Immature natural killer cell (primary cell): ENCODE measurements around the gene WDR70. TPM values are rescaled to one million over a fixed set of nuclear protein-coding genes. Genes with fewer than 3 reads are reported as not detected.
"Not testable (repeated sequence)": the region's sequence is repeated elsewhere in the genome, so short reads cannot be mapped to it uniquely, and the experiment has no call there.

Source experiments
- DNase-seq, 3 donors: peaks; one replicate each; pipeline ENCODE4 v3.0.0; 2022; ENCODE audit warnings: mixed read lengths in 1 of 3
- H3K27ac Mint-ChIP-seq, 6 donors: one replicate each; pipeline ENCODE4 v1.8.0; 2020; ENCODE audit warnings: mixed read lengths in 6 of 6, mild to moderate bottlenecking in 5 of 6, inconsistent platforms in 4 of 6, moderate library complexity in 3 of 6
- H3K27me3 Mint-ChIP-seq, 3 donors: one replicate each; pipeline ENCODE4 v1.8.0; 2020 to 2021; ENCODE audit warnings: low read depth in 3 of 3, mild to moderate bottlenecking in 3 of 3, mixed read lengths in 3 of 3, moderate library complexity in 3 of 3, inconsistent platforms in 1 of 3
- H3K36me3 Mint-ChIP-seq, 3 donors: one replicate each; pipeline ENCODE4 v1.8.0; 2020; ENCODE audit warnings: mixed read lengths in 3 of 3, inconsistent platforms in 2 of 3, mild to moderate bottlenecking in 2 of 3
- H3K4me1 Mint-ChIP-seq, 2 donors: one replicate each; pipeline ENCODE4 v1.8.0; 2020; ENCODE audit warnings: inconsistent platforms in 2 of 2, mild to moderate bottlenecking in 2 of 2, mixed read lengths in 2 of 2, moderate library complexity in 1 of 2
- H3K4me3 Mint-ChIP-seq, 5 donors: one replicate each; pipeline ENCODE4 v1.8.0; 2020; ENCODE audit warnings: mild to moderate bottlenecking in 5 of 5, mixed read lengths in 5 of 5, inconsistent platforms in 3 of 5, moderate library complexity in 3 of 5
- H3K9me3 Mint-ChIP-seq, 6 donors: one replicate each; pipeline ENCODE4 v1.8.0; 2020; ENCODE audit warnings: mild to moderate bottlenecking in 6 of 6, mixed read lengths in 6 of 6, inconsistent platforms in 4 of 6, moderate library complexity in 3 of 6
- polyA plus RNA-seq, 3 donors: library from polyadenylated mRNA; unstranded; fragments of 300-500 nt; fragmentation: Illumina TruSeq; gene quantifications; one replicate each; pipeline ENCODE4 v1.2.3, GENCODE V29; 2021

WDR70 gene
- polyA plus RNA-seq, 3 donors from 2014 or later = 18.4 to 20.0 (median 18.6) TPM

DNA sequence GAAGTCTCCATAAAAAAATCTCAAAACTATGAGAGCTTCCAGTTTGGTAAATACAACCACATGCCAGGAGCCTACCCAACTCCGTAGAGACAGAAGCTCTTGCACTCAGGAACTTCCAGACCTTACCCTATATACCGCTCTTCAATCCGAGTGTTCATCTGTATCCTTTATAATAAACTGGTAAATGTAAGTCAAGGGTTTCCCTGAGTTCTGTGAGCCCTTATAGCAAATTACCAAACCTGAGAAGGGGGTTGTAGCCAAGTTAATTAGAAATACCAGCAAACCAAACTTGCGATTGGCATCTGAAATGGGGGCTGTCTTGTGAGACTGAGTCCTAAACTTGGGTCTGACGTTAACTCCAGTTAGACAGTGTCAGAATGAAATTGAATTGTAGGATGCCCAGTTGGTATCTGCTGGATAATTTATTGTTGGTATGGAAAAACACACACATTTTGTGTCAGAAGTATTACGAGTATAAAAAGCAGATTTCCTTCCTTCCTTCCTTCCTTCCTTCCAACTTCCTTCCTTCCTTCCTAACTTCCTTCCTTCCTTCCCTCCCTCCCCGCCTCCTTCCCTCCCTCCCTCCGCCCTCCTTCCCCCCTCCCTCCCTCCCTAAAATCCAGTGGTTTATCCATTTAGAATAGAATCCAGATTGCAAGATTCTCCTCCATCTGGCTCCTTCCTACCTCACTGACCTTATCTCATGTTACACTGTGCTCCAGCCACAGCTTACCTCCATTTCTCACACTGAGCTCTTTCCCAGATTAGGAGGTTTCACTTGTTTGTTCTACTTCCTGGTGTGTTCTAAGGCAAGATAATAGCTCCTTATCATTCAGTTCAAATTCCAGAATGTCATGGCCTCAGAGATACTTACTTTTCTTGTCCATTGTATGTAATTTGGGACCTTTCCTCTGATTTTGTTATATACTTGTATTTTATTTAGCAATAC, 196.7 kb downstream of the WDR70 start:
- Mint-ChIP-seq H3K27me3 (no peaks in the 10 kb centered on the region), H3K4me1 (peaks cover 8 to 22% of the 10 kb centered on the region in 2 donors), H3K4me3 (no peak overlapping the region), H3K27ac (no peak overlapping the region), H3K36me3 (peaks cover 7 to 24% (median 8%) of the 10 kb centered on the region in 3 donors), H3K9me3 (no peaks in the 10 kb centered on the region)
- DNase-seq = no peak

DNA sequence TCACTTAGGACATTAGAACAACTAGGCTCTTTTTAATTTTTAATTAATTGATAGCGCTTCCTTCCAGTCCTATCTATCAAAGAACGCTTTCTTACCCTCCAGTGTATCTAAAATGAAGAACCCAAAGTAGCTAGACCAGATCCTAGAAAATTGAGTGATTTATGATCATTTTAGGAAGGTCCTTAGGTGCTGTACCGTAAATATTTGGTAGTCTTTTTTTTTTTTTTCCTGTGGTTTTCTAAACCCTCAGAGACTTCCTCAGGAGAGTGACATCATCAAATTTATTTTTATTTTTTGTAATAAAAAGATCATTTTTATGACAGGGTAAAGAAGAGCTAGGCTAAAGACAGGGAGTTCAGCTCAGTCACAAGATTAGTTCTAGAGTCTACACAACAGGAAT, 197.4 kb downstream of the WDR70 start:
- DNase-seq = no peak
- Mint-ChIP-seq H3K9me3 (no peaks in the 10 kb centered on the region), H3K4me3 (no peak overlapping the region), H3K36me3 (peaks cover 7 to 24% (median 8%) of the 10 kb centered on the region in 3 donors), H3K4me1 (peaks cover 8 to 22% of the 10 kb centered on the region in 2 donors), H3K27me3 (no peaks in the 10 kb centered on the region), H3K27ac (no peak overlapping the region)

DNA sequence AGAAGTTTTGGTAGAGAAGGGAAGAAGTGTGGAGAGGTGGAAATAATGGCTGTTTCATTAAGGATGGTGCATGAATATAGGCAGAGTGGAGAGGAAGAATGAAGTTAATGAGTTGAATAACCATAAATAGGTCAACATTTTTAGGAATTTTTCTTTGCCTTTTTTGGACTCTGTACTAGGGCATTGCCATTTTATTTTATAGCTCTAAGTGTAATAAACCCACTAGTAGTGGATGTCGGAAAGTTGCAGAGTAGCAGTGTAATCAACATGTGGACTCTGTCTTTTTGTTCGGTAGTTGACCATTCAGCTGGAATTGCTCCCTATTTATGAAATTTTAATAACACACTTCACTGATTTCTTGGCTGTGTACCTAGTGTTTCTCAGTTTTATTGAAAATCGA, 199.1 kb downstream of the WDR70 start:
- Mint-ChIP-seq H3K27ac (no peak overlapping the region), H3K27me3 (no peaks in the 10 kb centered on the region), H3K36me3 (peaks cover 1 to 16% (median 7%) of the 10 kb centered on the region in 3 donors), H3K9me3 (no peaks in the 10 kb centered on the region), H3K4me1 (peaks cover 8 to 22% of the 10 kb centered on the region in 2 donors), H3K4me3 (no peak overlapping the region)
- DNase-seq = no peak

DNA sequence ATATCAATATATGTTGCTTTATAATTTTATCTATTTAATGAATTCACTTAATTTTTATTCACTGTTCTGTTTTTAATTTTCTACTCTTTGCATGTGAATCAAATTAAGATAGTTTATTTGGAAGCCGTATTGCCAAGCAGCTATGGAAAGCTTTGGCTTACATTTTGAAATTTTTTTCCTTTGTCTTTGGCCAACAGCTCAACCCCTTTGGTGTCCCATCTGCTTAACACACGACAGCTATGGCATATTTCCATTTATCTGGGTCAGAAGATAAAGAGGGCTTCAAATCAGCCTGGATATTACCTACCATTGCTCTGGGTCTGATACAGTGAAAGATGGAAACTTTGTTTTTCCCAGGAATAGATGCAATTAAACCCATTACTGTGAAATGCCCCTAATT, 201.0 kb downstream of the WDR70 start:
- Mint-ChIP-seq H3K27ac (no peak overlapping the region), H3K4me3 (no peak overlapping the region), H3K27me3 (no peaks in the 10 kb centered on the region), H3K36me3 (peaks cover 0 to 4% (median 3%) of the 10 kb centered on the region in 3 donors), H3K4me1 (peaks cover 5 to 16% of the 10 kb centered on the region in 2 donors), H3K9me3 (no peaks in the 10 kb centered on the region)
- no peak for DNase-seq

DNA sequence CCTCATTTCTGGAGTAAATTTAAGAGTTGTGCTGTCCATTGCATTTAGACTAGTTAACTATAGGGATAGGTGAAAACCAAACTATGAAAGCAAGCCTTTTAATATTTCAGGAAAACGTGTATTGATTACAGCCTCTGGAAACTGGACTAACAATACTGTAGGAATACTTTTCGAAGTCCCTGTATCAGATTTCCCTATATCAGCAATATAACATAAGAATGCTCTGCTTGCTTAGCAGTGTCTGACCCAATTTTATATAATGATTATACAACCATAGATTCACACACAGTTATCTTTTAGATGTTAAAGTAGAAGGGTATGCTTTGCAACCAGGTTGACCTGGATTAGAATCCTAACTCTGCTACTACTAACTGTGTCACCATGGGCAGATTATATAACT, 203.1 kb downstream of the WDR70 start:
- no peak overlapping the region for H3K4me3 Mint-ChIP-seq
- H3K27me3 Mint-ChIP-seq = no peaks in the 10 kb centered on the region
- no peaks in the 10 kb centered on the region for H3K4me1 Mint-ChIP-seq
- peaks cover 0 to 4% (median 3%) of the 10 kb centered on the region in 3 donors for H3K36me3 Mint-ChIP-seq
- H3K9me3 Mint-ChIP-seq = no peaks in the 10 kb centered on the region
- no peak for DNase-seq
- H3K27ac Mint-ChIP-seq = no peak overlapping the region

DNA sequence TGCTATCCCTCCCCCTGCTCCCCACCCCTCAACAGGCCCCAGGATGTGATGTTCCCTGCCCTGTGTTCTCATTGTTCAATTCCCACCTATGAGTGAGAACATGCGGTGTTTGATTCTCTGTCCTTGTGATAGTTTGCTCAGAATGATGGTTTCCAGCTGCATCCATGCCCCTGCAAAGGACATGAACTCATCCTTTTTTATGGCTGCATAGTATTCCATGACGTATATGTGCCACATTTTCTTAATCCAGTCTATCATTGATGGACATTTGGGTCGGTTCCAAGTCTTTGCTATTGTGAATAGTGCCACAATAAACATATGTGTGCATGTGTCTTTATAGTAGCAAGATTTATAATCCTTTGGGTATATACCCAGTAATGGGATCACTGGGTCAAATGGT, 214.2 kb downstream of the WDR70 start:
- not testable (repeated sequence) for H3K4me1 Mint-ChIP-seq, H3K27ac Mint-ChIP-seq, H3K9me3 Mint-ChIP-seq, H3K4me3 Mint-ChIP-seq, DNase-seq, H3K27me3 Mint-ChIP-seq
- H3K36me3 Mint-ChIP-seq = peaks cover 10 to 18% (median 15%) of the 10 kb centered on the region in 3 donors

DNA sequence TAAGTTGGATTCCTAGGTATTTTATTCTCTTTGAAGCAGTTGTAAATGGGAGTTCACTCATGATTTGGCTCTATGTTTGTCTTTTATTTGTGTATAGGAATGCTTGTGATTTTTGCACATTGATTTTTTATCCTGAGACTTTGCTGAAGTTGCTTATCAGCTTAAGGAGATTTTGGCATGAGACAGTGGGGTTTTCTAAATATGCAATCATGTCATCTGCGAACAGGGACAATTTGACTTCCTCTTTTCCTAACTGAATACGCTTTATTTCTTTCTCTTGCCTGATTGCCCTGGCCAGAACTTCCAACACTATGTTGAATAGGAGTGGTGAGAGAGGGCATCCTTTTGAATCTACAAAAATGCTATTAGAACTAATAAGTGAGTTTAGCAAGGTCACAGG, 215.7 kb downstream of the WDR70 start:
- H3K27me3 Mint-ChIP-seq, H3K4me3 Mint-ChIP-seq, H3K27ac Mint-ChIP-seq, DNase-seq, H3K4me1 Mint-ChIP-seq, H3K9me3 Mint-ChIP-seq: not testable (repeated sequence)
- H3K36me3 Mint-ChIP-seq = peaks cover 13 to 24% (median 18%) of the 10 kb centered on the region in 3 donors

DNA sequence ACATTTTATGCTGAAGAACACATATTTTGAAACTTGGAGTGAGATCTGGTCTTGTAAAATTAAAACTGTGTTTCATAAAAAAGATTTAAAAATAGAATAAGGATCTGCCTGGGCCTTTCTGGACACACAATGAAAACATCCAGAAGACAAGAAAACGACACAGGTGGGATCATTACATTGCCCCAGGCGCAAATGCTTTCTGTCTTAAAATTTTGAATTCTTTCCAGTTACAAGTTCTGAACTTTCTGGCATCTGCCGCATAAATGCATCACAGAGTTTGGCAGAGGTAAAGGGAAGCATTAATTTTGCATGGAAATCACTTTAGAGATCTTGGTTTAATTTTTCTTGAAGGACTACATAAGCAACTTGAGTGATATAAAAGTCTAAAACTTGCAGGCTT, 219.6 kb downstream of the WDR70 start:
- Mint-ChIP-seq H3K36me3 (peaks cover 13 to 24% (median 24%) of the 10 kb centered on the region in 3 donors), H3K27me3 (no peaks in the 10 kb centered on the region), H3K9me3 (peaks cover 5 to 11% (median 9%) of the 10 kb centered on the region in 6 donors), H3K4me1 (peaks cover 2 to 9% of the 10 kb centered on the region in 2 donors), H3K27ac (no peak overlapping the region), H3K4me3 (no peak overlapping the region)
- no peak for DNase-seq

DNA sequence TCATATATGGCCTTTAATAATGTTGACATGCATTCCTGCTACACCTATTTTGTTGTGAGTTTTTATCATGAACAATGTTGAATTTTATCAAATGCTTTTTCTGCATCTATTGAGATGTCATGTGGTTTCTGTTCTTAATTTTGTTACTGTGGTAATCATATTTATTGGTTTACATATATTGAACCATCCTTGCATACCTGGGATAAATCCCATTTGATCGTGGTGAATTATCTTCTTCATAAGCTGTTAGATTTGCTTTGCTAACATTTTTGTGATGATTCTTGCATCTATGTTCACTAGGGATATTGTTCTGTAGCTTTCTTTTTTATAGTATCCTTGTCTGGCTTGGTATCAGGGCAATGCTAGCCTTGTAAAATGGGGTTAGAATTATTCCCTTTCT, 222.0 kb downstream of the WDR70 start:
- Mint-ChIP-seq H3K4me1 (peaks cover 2 to 11% of the 10 kb centered on the region in 2 donors), H3K36me3 (peaks cover 15 to 32% (median 31%) of the 10 kb centered on the region in 3 donors), H3K9me3 (peaks cover 5 to 11% (median 9%) of the 10 kb centered on the region in 6 donors), H3K4me3 (no peak overlapping the region), H3K27me3 (no peaks in the 10 kb centered on the region), H3K27ac (no peak overlapping the region)
- DNase-seq = no peak

DNA sequence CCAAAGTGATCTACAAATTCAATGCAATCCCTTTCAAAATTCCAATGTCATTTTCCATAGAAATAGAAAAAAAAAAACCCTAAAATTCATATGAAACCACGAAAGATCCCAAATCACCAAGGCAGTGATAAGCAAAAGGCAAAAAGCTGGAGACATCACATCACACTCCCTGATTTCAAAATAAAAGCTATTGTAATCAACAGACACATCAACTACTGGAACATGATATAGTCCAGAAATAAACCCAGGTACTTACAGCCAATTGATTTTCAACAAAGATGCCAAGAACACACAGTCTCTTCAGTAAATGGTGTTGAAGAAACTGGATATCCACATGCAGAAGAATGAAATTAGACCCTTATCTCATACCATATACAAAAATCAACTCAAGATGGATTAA, 224.0 kb downstream of the WDR70 start:
- peaks cover 5 to 11% (median 9%) of the 10 kb centered on the region in 6 donors for H3K9me3 Mint-ChIP-seq
- no peak for DNase-seq
- H3K27me3 Mint-ChIP-seq = no peaks in the 10 kb centered on the region
- H3K4me3 Mint-ChIP-seq = no peak overlapping the region
- H3K27ac Mint-ChIP-seq = peak overlapping the region in 1 of 6 donors; percentile 62
- H3K4me1 Mint-ChIP-seq = peaks cover 2 to 11% of the 10 kb centered on the region in 2 donors
- H3K36me3 Mint-ChIP-seq = peaks cover 15 to 31% (median 31%) of the 10 kb centered on the region in 3 donors

DNA sequence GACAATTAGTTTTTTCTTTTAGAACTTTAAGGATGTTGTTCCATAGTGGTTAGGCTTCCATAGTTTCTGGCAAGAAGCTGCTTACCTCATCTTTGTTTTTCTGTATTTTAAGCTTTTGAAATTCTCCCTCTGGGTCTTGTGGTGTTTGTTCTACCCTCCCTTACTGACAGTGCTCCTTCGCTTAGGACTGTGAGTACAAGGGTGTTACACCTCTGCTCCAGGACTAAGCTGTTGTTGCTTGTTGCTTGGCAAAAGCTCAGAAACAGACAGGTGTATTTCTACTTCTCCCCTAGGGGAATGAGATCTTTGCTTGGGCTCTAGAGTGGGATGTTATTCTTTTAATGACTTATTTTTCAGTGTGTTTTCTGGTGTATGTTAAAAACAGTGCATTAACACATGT, 225.2 kb downstream of the WDR70 start:
- Mint-ChIP-seq H3K9me3 (peaks cover 5 to 11% (median 9%) of the 10 kb centered on the region in 6 donors), H3K27ac (no peak overlapping the region), H3K4me3 (no peak overlapping the region)

DNA sequence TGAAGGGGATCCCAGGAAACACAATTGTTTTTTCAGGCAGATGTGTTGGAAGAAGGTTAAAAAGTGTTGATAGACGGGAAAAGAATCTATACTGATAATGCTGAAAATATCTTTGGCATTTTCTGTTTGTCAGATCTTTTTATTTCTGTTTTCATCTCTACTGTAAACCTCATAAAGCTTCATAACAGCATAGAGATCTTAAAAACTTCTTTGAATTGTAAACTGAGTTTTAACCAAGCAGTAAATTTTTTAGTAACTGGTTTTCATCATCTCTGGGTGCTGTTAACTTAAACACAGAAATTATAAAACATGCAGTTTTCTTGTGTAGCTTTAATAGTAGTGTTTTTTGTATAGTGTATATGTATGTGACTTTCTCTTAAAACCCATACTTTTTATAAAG, 227.0 kb downstream of the WDR70 start:
- Mint-ChIP-seq H3K4me3 (no peak overlapping the region), H3K4me1 (peaks cover 2 to 11% of the 10 kb centered on the region in 2 donors), H3K9me3 (peaks cover 3 to 8% (median 5%) of the 10 kb centered on the region in 6 donors), H3K27me3 (no peaks in the 10 kb centered on the region), H3K27ac (peak overlapping the region in 1 of 6 donors; percentile 9), H3K36me3 (peaks cover 20 to 29% (median 29%) of the 10 kb centered on the region in 3 donors)
- no peak for DNase-seq

More for the DNA sequence above, 225.2 kb downstream of the WDR70 start:
- DNase-seq = no peak
- Mint-ChIP-seq H3K36me3 (peaks cover 20 to 30% (median 30%) of the 10 kb centered on the region in 3 donors), H3K4me1 (peaks cover 2 to 11% of the 10 kb centered on the region in 2 donors), H3K27me3 (no peaks in the 10 kb centered on the region)

DNA sequence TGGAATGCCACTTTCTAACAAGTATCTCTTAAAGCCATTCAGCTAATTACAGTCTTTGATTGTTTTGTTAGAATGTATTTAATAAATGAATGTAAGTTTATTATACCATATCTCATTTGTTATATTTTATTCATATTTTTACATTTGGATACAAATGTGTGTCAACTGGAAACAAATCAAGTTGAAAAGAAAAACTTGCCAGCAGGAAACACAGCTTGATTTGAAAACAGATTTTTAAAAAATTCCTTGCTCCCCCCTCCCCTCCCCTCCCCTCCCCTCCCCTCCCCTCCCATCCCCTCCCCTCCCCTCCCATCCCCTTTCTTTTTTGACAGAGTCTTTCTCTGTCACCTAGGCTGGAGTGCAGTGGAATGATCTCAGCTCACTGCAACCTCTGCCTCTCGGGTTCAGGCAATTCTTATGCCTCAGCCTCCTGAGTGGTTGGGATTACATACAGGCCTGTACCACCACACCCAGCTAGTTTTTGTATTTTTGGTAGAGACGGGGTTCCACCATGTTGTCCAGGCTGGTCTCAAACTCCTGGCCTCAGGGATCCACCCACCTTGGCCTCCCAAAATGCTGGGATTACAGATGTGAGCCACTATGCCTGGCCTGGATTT, 227.6 kb downstream of the WDR70 start:
- Mint-ChIP-seq H3K36me3 (peaks cover 14 to 23% (median 23%) of the 10 kb centered on the region in 3 donors), H3K27me3 (no peaks in the 10 kb centered on the region)

DNA sequence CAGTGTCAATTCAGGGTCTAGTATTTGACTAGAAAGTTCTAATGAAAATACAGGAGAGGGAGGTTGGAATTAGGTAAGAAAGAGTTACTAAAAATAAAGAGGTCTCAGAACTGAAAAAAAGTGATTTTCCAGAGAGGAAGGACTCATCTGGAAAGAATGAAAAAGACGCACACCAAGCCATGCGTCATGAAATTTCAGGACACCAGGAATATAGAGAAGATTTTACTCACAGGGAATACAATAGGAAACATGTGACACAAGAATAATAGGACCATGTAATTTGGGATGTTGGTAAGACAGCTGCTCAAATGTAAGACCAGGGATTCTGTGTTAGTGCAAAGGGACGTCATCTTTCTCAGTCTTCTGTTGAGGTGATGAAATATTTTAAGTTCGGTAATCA, 236.1 kb downstream of the WDR70 start:
- Mint-ChIP-seq H3K4me3 (no peak overlapping the region), H3K4me1 (no peaks in the 10 kb centered on the region), H3K36me3 (peaks cover 3 to 22% (median 6%) of the 10 kb centered on the region in 3 donors), H3K27ac (no peak overlapping the region), H3K9me3 (no peaks in the 10 kb centered on the region), H3K27me3 (peaks cover 0 to 3% (median 0%) of the 10 kb centered on the region in 3 donors)
- DNase-seq = no peak

More for the DNA sequence above, 227.6 kb downstream of the WDR70 start:
- Mint-ChIP-seq H3K4me1 (peaks cover under 1 to 11% of the 10 kb centered on the region in 2 donors), H3K27ac (no peak overlapping the region), H3K4me3 (no peak overlapping the region), H3K9me3 (peaks cover 0 to 2% (median under 1%) of the 10 kb centered on the region in 6 donors)
- DNase-seq = no peak
